Iris pigment epithelial cell (primary cell): Measurements from ENCODE around the gene LPIN3.

Experiments
- DNase-seq: peaks from one replicate; pipeline ENCODE4 v3.0.0-alpha.2; 2011; ENCODE audit warnings: low read depth

LPIN3 gene

GRCh38 chr20:41349266-41349665, 8.6 kb downstream of the LPIN3 start:
- no peak for DNase-seq

- no peak for DNase-seq
These were observed 9.3 kb downstream of the LPIN3 start for GRCh38 chr20:41349943-41350342.

GRCh38 chr20:41350408-41350962, 9.9 kb downstream of the LPIN3 start:
- DNase-seq: no peak

- DNase-seq: no peak
These were observed 11.5 kb downstream of the LPIN3 start for GRCh38 chr20:41352106-41352505.

GRCh38 chr20:41352666-41353065, 12.0 kb downstream of the LPIN3 start:
- DNase-seq: no peak

- no peak for DNase-seq
These were observed 12.9 kb downstream of the LPIN3 start for GRCh38 chr20:41353530-41353929.

GRCh38 chr20:41355192-41355591, 14.6 kb downstream of the LPIN3 start:
- no peak for DNase-seq

- DNase-seq: no peak
These were observed 15.1 kb downstream of the LPIN3 start for GRCh38 chr20:41355598-41356203.

- no peak for DNase-seq
These were observed 16.3 kb downstream of the LPIN3 start for GRCh38 chr20:41356951-41357350.

GRCh38 chr20:41357424-41358163, 17.0 kb downstream of the LPIN3 start:
- no peak for DNase-seq

GRCh38 chr20:41358230-41358629, 17.6 kb downstream of the LPIN3 start:
- no peak for DNase-seq

- DNase-seq: no peak
These were observed 18.1 kb downstream of the LPIN3 start for GRCh38 chr20:41358717-41359116.

GRCh38 chr20:41359541-41360011, 19.0 kb downstream of the LPIN3 start:
- DNase-seq: no peak

GRCh38 chr20:41360831-41361756, 20.5 kb downstream of the LPIN3 start:
- no peak for DNase-seq

GRCh38 chr20:41361757-41362747, 21.4 kb downstream of the LPIN3 start:
- no peak for DNase-seq

GRCh38 chr20:41362748-41363140, 22.1 kb downstream of the LPIN3 start:
- DNase-seq: no peak

GRCh38 chr20:41363601-41364000, 23.0 kb downstream of the LPIN3 start:
- no peak for DNase-seq

GRCh38 chr20:41364236-41364855, 23.7 kb downstream of the LPIN3 start:
- DNase-seq: no peak

- DNase-seq: no peak
These were observed 24.5 kb downstream of the LPIN3 start for GRCh38 chr20:41364967-41365765.
